ENCODE measurements around the gene PTPRD. TPM values are rescaled to one million over a fixed set of nuclear protein-coding genes. Genes with fewer than 3 reads are reported as not detected.
"Not testable (repeated sequence)": the region's sequence is repeated elsewhere in the genome, so short reads cannot be mapped to it uniquely, and the experiment has no call there.

Gene PTPRD
- total and polyA plus RNA-seq, 2 experiments from 2014 or later: 11.5 to 58.0 TPM

DNA sequence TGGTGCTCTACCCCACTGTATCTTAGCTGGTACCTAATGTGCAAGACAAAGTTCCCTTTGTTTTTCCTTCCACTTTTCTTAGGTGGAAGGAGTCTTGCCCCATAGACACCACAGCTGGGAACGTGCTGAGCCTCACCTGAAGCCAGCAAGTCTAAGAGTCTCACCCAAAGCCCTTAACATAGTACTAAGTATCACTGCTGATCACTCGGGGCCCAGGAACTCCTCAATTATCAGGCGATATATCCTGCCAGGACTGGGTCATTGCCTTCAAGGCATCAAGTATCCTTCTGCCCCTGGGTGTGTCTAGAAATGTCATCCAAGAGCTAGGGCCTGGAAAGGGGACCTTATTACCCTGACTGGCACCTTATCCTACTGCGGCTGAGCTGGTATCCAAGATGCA is 123.9 kb downstream of the PTPRD start (continued):
- TF ChIP-seq, protein P1, sequence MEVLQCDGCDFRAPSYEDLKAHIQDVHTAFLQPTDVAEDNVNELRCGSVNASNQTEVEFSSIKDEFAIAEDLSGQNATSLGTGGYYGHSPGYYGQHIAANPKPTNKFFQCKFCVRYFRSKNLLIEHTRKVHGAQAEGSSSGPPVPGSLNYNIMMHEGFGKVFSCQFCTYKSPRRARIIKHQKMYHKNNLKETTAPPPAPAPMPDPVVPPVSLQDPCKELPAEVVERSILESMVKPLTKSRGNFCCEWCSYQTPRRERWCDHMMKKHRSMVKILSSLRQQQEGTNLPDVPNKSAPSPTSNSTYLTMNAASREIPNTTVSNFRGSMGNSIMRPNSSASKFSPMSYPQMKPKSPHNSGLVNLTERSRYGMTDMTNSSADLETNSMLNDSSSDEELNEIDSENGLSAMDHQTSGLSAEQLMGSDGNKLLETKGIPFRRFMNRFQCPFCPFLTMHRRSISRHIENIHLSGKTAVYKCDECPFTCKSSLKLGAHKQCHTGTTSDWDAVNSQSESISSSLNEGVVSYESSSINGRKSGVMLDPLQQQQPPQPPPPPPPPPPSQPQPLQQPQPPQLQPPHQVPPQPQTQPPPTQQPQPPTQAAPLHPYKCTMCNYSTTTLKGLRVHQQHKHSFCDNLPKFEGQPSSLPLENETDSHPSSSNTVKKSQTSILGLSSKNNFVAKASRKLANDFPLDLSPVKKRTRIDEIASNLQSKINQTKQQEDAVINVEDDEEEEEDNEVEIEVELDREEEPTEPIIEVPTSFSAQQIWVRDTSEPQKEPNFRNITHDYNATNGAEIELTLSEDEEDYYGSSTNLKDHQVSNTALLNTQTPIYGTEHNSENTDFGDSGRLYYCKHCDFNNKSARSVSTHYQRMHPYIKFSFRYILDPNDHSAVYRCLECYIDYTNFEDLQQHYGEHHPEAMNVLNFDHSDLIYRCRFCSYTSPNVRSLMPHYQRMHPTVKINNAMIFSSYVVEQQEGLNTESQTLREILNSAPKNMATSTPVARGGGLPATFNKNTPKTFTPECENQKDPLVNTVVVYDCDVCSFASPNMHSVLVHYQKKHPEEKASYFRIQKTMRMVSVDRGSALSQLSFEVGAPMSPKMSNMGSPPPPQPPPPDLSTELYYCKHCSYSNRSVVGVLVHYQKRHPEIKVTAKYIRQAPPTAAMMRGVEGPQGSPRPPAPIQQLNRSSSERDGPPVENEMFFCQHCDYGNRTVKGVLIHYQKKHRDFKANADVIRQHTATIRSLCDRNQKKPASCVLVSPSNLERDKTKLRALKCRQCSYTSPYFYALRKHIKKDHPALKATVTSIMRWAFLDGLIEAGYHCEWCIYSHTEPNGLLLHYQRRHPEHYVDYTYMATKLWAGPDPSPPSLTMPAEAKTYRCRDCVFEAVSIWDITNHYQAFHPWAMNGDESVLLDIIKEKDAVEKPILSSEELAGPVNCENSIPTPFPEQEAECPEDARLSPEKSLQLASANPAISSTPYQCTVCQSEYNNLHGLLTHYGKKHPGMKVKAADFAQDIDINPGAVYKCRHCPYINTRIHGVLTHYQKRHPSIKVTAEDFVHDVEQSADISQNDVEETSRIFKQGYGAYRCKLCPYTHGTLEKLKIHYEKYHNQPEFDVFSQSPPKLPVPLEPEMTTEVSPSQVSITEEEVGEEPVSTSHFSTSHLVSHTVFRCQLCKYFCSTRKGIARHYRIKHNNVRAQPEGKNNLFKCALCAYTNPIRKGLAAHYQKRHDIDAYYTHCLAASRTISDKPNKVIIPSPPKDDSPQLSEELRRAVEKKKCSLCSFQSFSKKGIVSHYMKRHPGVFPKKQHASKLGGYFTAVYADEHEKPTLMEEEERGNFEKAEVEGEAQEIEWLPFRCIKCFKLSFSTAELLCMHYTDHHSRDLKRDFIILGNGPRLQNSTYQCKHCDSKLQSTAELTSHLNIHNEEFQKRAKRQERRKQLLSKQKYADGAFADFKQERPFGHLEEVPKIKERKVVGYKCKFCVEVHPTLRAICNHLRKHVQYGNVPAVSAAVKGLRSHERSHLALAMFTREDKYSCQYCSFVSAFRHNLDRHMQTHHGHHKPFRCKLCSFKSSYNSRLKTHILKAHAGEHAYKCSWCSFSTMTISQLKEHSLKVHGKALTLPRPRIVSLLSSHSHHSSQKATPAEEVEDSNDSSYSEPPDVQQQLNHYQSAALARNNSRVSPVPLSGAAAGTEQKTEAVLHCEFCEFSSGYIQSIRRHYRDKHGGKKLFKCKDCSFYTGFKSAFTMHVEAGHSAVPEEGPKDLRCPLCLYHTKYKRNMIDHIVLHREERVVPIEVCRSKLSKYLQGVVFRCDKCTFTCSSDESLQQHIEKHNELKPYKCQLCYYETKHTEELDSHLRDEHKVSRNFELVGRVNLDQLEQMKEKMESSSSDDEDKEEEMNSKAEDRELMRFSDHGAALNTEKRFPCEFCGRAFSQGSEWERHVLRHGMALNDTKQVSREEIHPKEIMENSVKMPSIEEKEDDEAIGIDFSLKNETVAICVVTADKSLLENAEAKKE (CRISPR knock-in tag; IDR thresholded peaks at IDR 0.05): no peak
- no peak for TF ChIP-seq JUNB (IDR thresholded peaks at IDR 0.05; ENCODE audit: unreplicated experiment)

DNA sequence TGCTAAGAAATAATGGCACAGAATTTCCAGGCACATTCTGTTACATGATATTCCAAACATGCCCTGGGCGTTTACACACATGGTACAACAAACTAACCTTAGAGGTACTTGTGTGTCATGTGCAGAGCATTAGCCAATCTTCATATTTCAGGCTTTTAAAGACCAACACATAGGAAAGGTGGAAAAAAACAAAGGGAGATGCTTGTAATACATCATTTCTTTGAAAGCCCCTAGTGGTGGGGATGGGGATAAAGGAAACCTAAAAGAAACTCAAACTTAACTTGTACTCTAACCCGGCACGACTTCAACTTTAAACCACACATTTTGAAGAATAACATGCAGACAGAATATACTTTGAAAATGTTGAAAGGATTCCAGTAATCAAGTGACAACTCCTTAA is 133.6 kb downstream of the PTPRD start:
- no peaks in the 10 kb centered on the region for H3K36me3 Mint-ChIP-seq (ENCODE audit: low read depth)
- H3K4me3 Mint-ChIP-seq: no peak overlapping the region
- Histone ChIP-seq H4K20me1 (replicated peaks; ENCODE audit: insufficient read depth) (no peaks in the 10 kb centered on the region), H3F3A (replicated peaks; ENCODE audit: low read depth) (no peaks in the 10 kb centered on the region), H3K4me1 (ENCODE audit: insufficient read depth) (no peaks in the 10 kb centered on the region), H3K79me2 (replicated peaks; ENCODE audit: insufficient read depth) (no peaks in the 10 kb centered on the region), H3K9me2 (ENCODE audit: insufficient read depth) (no peaks in the 10 kb centered on the region), H3K4me2 (no peak overlapping the region), H3K27me3 (ENCODE audit: insufficient read depth) (no peaks in the 10 kb centered on the region), H3K27ac (ENCODE audit: low read depth) (no peak overlapping the region), H2AFZ (no peak overlapping the region), H3K36me3 (ENCODE audit: insufficient read depth) (no peaks in the 10 kb centered on the region), H3K4me3 (no peak overlapping the region)
- H3K27me3 Mint-ChIP-seq (ENCODE audit: insufficient read depth, low read depth, poor library complexity): no peaks in the 10 kb centered on the region
- ATAC-seq (no peak), DNase-seq (ENCODE audit: low spot score) (peak; percentile 65)
- H3K4me1 Mint-ChIP-seq: no peaks in the 10 kb centered on the region
- TF ChIP-seq, protein P2, sequence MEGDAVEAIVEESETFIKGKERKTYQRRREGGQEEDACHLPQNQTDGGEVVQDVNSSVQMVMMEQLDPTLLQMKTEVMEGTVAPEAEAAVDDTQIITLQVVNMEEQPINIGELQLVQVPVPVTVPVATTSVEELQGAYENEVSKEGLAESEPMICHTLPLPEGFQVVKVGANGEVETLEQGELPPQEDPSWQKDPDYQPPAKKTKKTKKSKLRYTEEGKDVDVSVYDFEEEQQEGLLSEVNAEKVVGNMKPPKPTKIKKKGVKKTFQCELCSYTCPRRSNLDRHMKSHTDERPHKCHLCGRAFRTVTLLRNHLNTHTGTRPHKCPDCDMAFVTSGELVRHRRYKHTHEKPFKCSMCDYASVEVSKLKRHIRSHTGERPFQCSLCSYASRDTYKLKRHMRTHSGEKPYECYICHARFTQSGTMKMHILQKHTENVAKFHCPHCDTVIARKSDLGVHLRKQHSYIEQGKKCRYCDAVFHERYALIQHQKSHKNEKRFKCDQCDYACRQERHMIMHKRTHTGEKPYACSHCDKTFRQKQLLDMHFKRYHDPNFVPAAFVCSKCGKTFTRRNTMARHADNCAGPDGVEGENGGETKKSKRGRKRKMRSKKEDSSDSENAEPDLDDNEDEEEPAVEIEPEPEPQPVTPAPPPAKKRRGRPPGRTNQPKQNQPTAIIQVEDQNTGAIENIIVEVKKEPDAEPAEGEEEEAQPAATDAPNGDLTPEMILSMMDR (conservative IDR thresholded peaks at IDR 0.05; ENCODE audit: low read depth in 2 of 2): peak in 1 of 2 experiments; percentile 71; a peak in 3 of 4 replicates
- TF ChIP-seq, protein P3, sequence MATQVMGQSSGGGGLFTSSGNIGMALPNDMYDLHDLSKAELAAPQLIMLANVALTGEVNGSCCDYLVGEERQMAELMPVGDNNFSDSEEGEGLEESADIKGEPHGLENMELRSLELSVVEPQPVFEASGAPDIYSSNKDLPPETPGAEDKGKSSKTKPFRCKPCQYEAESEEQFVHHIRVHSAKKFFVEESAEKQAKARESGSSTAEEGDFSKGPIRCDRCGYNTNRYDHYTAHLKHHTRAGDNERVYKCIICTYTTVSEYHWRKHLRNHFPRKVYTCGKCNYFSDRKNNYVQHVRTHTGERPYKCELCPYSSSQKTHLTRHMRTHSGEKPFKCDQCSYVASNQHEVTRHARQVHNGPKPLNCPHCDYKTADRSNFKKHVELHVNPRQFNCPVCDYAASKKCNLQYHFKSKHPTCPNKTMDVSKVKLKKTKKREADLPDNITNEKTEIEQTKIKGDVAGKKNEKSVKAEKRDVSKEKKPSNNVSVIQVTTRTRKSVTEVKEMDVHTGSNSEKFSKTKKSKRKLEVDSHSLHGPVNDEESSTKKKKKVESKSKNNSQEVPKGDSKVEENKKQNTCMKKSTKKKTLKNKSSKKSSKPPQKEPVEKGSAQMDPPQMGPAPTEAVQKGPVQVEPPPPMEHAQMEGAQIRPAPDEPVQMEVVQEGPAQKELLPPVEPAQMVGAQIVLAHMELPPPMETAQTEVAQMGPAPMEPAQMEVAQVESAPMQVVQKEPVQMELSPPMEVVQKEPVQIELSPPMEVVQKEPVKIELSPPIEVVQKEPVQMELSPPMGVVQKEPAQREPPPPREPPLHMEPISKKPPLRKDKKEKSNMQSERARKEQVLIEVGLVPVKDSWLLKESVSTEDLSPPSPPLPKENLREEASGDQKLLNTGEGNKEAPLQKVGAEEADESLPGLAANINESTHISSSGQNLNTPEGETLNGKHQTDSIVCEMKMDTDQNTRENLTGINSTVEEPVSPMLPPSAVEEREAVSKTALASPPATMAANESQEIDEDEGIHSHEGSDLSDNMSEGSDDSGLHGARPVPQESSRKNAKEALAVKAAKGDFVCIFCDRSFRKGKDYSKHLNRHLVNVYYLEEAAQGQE (IDR thresholded peaks at IDR 0.05; ENCODE audit: unreplicated experiment): no peak
- H3K27ac Mint-ChIP-seq: no peak overlapping the region
- peaks cover 13% of the 10 kb centered on the region; the same call in 2 of the 3 replicates for H3K9me3 Mint-ChIP-seq

DNA sequence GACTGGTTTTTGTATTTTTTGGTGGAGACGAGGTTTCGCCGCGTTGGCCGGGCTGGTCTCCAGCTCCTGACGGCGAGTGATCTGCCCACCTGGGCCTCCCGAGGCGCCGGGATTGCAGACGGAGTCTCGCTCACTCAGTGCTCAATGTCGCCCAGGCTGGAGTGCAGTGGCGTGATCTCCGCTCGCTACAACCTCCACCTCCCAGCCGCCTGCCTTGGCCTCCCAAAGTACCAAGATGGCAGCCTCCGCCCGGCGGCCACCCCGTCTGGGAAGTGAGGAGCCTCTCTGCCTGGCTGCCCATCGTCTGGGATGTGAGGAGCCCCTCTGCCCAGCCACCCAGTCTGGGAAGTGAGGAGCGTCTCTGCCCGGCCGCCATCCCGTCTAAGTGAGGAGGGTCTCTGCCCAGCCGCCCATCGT is 163.6 kb downstream of the PTPRD start:
- not testable (repeated sequence) for H2AFZ ChIP-seq; H3K4me1 ChIP-seq (ENCODE audit: insufficient read depth); H3K4me3 Mint-ChIP-seq; H3F3A ChIP-seq (replicated peaks; ENCODE audit: low read depth); H3K79me2 ChIP-seq (replicated peaks; ENCODE audit: insufficient read depth); H3K9me2 ChIP-seq (ENCODE audit: insufficient read depth); H3K27ac ChIP-seq (ENCODE audit: low read depth); H3K36me3 ChIP-seq (ENCODE audit: insufficient read depth); DNase-seq (ENCODE audit: low spot score); H3K4me2 ChIP-seq; H3K4me3 ChIP-seq; H4K20me1 ChIP-seq (replicated peaks; ENCODE audit: insufficient read depth); H3K27ac Mint-ChIP-seq; ATAC-seq; H3K36me3 Mint-ChIP-seq (ENCODE audit: low read depth); H3K27me3 ChIP-seq (ENCODE audit: insufficient read depth); H3K27me3 Mint-ChIP-seq (ENCODE audit: insufficient read depth, low read depth, poor library complexity)
- peaks cover 12% of the 10 kb centered on the region; the same call in 2 of the 3 replicates for H3K9me3 Mint-ChIP-seq
- peaks cover 22% of the 10 kb centered on the region for H3K4me1 Mint-ChIP-seq
